Measurements from ENCODE around the gene PPP1R15B.

Gene PPP1R15B

DNA sequence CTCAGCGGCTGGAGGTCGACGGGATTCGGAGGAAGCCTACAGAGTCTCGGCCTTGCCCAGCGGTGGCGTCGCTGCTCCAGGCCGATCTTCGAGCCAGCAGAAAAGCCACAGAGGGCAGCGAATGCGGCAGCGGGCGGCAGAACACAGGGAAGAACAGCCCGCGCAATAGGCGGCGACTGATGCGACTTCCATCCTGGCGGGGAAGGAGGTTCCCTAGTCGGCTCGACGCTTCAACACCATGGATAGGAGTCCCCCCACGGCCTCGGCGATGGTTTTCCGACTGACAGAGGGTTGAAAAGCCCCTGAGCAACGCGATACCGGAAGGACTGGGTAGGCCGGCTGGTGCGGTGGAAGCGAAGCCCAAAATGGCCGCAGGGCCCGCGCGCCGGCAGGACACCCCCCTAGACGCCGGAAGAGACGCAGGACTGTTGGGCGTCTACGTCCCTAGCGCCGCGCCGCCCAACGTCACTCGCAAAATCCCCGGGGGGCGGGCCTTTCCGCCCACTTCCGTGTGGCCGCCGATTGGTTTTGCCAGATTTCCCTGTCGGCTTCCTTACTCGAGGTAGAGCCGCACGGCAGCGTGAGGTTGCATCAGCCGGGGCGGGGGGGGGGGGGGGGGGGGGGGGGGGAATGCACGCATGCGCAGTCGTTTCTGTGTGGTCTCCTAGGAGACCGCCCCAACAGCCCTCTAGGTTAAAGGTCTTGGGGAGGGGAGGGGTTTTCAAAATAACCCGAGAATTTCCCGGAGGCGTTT is at the start of gene PPP1R15B:
TSS of gene PPP1R15B (minus strand) at position 367 of the 754 bp plus-strand sequence. CDS start 406 bp downstream, outside the sequence.
- peaks cover 47% of the 10 kb centered on the region for H3K36me3 ChIP-seq
- TF ChIP-seq, protein P1, sequence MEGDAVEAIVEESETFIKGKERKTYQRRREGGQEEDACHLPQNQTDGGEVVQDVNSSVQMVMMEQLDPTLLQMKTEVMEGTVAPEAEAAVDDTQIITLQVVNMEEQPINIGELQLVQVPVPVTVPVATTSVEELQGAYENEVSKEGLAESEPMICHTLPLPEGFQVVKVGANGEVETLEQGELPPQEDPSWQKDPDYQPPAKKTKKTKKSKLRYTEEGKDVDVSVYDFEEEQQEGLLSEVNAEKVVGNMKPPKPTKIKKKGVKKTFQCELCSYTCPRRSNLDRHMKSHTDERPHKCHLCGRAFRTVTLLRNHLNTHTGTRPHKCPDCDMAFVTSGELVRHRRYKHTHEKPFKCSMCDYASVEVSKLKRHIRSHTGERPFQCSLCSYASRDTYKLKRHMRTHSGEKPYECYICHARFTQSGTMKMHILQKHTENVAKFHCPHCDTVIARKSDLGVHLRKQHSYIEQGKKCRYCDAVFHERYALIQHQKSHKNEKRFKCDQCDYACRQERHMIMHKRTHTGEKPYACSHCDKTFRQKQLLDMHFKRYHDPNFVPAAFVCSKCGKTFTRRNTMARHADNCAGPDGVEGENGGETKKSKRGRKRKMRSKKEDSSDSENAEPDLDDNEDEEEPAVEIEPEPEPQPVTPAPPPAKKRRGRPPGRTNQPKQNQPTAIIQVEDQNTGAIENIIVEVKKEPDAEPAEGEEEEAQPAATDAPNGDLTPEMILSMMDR (IDR thresholded peaks at IDR 0.05; ENCODE audit: low read depth, low read length) = 0 out of 2 replicates have a peak, but pooled peaks have one; percentile 23
- peak within 1 kb of the TSS; percentile 95 for H3K27ac ChIP-seq
- no peaks in the 10 kb centered on the region for H3K27me3 ChIP-seq (ENCODE audit: insufficient read depth, low read depth, severe bottlenecking)
- H3K9me3 ChIP-seq (ENCODE audit: severe bottlenecking) = peaks cover 4% of the 10 kb centered on the region
- peak; percentile 100 for DNase-seq
- H3K4me3 ChIP-seq (ENCODE audit: low read depth, low read length) = peak within 1 kb of the TSS; percentile 78

DNA sequence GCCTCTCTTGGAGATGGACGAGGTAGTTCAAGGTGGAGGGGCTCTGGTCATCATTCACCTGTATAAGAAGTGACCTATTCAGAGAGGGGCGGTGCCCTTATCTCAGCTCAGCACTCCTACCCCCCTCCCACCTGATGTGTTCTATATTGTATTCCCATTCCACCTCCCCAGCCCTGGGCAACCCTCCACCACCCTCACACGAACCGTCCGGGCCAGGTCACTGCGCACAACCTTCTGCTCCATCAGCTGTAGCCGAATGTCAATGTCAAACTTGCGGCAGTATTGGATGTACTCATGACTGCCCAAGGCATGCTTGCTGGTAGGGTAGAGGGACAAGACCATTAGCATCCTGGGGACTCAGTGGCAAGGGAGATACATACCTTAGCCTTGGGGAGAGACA is 48.7 kb upstream of the PPP1R15B start:
- Histone ChIP-seq H3K9me3 (ENCODE audit: severe bottlenecking) (no peaks in the 10 kb centered on the region), H3K27ac (no peak overlapping the region), H3K36me3 (no peaks in the 10 kb centered on the region), H3K27me3 (ENCODE audit: insufficient read depth, low read depth, severe bottlenecking) (no peaks in the 10 kb centered on the region), H3K4me3 (ENCODE audit: low read depth, low read length) (no peak overlapping the region)
- TF ChIP-seq, protein P1 (IDR thresholded peaks at IDR 0.05; ENCODE audit: low read depth, low read length) = no peak
- no peak for DNase-seq

DNA sequence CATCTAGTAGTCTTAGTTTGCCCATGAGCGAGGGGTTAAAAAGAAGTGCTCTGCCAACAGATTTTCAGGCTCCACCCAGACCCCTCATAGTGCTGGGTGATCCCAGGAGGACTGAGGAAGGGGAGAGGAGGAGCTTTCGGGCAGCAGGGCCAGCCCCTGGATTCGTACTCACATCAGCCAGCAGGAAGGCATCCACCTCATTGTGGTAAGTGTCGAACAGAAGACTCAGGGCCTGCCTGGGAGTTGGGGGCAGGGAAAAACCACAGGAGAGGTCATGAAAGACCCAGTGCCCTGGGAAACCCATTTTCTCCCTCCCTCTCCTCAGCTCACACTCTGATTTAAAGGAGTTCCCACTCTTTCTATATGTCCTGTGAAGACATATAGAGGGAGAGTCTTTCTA is 48.1 kb upstream of the PPP1R15B start:
- DNase-seq = no peak
- H3K27me3 ChIP-seq (ENCODE audit: insufficient read depth, low read depth, severe bottlenecking) = no peaks in the 10 kb centered on the region
- TF ChIP-seq, protein P1 (IDR thresholded peaks at IDR 0.05; ENCODE audit: low read depth, low read length) = no peak
- H3K36me3 ChIP-seq = no peaks in the 10 kb centered on the region; the same call in 1 of the 2 replicates
- H3K9me3 ChIP-seq (ENCODE audit: severe bottlenecking) = no peaks in the 10 kb centered on the region
- no peak overlapping the region for H3K27ac ChIP-seq
- H3K4me3 ChIP-seq (ENCODE audit: low read depth, low read length) = no peak overlapping the region

DNA sequence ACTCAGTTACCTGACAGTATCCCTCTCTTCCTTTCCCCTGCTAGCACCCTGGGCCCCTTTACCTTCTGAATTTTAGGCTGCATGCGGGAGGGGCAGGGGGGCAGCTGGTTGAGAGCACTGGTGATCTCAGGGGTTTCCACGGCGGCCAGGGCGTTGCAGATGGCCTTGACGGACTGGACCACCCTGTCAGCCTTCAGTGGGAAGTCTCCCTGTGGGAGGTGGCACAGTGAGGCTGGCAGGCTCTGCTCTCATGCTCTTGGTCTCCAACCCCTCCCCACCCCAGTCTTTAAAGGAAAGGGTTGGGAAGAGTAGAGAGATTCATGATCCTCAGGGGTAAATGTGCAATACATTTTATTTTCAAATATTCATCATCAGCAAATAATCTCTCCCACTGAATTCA is 46.0 kb upstream of the PPP1R15B start:
- H3K27me3 ChIP-seq (ENCODE audit: insufficient read depth, low read depth, severe bottlenecking) = no peaks in the 10 kb centered on the region
- no peaks in the 10 kb centered on the region; the same call in none of the 2 replicates for H3K36me3 ChIP-seq
- no peak overlapping the region for H3K27ac ChIP-seq
- no peak for DNase-seq
- no peaks in the 10 kb centered on the region for H3K9me3 ChIP-seq (ENCODE audit: severe bottlenecking)
- no peak overlapping the region for H3K4me3 ChIP-seq (ENCODE audit: low read depth, low read length)
- TF ChIP-seq, protein P1 (IDR thresholded peaks at IDR 0.05; ENCODE audit: low read depth, low read length) = no peak

DNA sequence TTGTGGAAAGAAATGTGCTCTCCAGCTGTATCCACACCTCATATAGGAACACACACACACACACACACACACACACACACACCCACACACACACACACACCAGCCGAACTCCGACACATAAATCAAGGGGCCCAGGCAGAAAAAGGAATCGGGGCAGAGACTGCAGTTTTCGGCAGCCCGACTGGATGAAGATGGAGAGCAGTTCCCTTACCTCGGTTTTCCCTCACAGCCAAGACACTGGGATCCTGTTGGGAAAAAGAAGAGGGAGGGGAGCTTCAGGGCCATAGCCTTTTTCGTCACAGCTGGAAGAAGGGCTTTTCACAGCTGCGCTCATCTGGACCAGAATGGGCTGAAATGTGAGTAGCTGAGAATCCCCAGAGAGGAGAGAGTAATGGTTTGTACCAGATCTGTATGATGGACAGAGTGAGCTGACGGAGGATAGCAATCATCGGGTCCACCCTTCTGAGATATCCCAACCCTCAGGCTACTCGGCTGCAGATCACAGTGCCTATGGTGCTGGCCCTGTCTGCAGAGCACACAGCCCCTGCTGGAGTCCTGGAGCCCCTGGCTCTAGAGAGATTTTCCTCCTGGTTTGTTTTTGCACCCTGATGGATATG is 45.3 kb upstream of the PPP1R15B start:
- TF ChIP-seq, protein P1 (IDR thresholded peaks at IDR 0.05; ENCODE audit: low read depth, low read length) = no peak
- Histone ChIP-seq H3K36me3 (no peaks in the 10 kb centered on the region; the same call in none of the 2 replicates), H3K4me3 (ENCODE audit: low read depth, low read length) (no peak overlapping the region), H3K9me3 (ENCODE audit: severe bottlenecking) (no peaks in the 10 kb centered on the region), H3K27me3 (ENCODE audit: insufficient read depth, low read depth, severe bottlenecking) (no peaks in the 10 kb centered on the region), H3K27ac (no peak overlapping the region)
- no peak for DNase-seq
